CD4-positive, alpha-beta T cell treated with Interleukin-4 for 4 hours (primary cell): ENCODE results near the gene GLIS1.

ENCODE experiments used
- DNase-seq: peaks from one replicate; pipeline ENCODE4 v3.0.0-alpha.2; 2020

The GLIS1 gene

GRCh38 chr1:53631622-53632310 lies 107.2 kb downstream of the GLIS1 start:
- DNase-seq, result no peak

- DNase-seq, result no peak
These were observed 109.8 kb downstream of the GLIS1 start for GRCh38 chr1:53629101-53629691.

GRCh38 chr1:53628286-53628955 lies 110.5 kb downstream of the GLIS1 start:
- no peak for DNase-seq

- DNase-seq, result no peak
These were observed 111.3 kb downstream of the GLIS1 start for GRCh38 chr1:53627666-53628065.

- DNase-seq, result no peak
These were observed 111.9 kb downstream of the GLIS1 start for GRCh38 chr1:53627031-53627430.

GRCh38 chr1:53626616-53627015 lies 112.3 kb downstream of the GLIS1 start:
- DNase-seq, result no peak

GRCh38 chr1:53625766-53626520 lies 113.0 kb downstream of the GLIS1 start:
- DNase-seq, result no peak

GRCh38 chr1:53625049-53625448 lies 113.9 kb downstream of the GLIS1 start:
- DNase-seq, result no peak

- no peak for DNase-seq
These were observed 116.4 kb downstream of the GLIS1 start for GRCh38 chr1:53622531-53622930.

GRCh38 chr1:53621144-53621543 lies 117.8 kb downstream of the GLIS1 start:
- no peak for DNase-seq

- no peak for DNase-seq
These were observed 118.7 kb downstream of the GLIS1 start for GRCh38 chr1:53620061-53620855.

GRCh38 chr1:53619367-53620060 lies 119.5 kb downstream of the GLIS1 start:
- DNase-seq, result no peak

GRCh38 chr1:53618500-53619366 lies 120.2 kb downstream of the GLIS1 start:
- no peak for DNase-seq

GRCh38 chr1:53617851-53618499 lies 121.0 kb downstream of the GLIS1 start:
- DNase-seq, result no peak

- no peak for DNase-seq
These were observed 121.6 kb downstream of the GLIS1 start for GRCh38 chr1:53617382-53617781.

- no peak for DNase-seq
These were observed 122.0 kb downstream of the GLIS1 start for GRCh38 chr1:53616927-53617326.

- DNase-seq, result no peak
These were observed 122.5 kb downstream of the GLIS1 start for GRCh38 chr1:53616511-53616910.

- no peak for DNase-seq
These were observed 123.9 kb downstream of the GLIS1 start for GRCh38 chr1:53615101-53615500.

GRCh38 chr1:53614231-53615021 lies 124.5 kb downstream of the GLIS1 start:
- no peak for DNase-seq

GRCh38 chr1:53608676-53609075 lies 130.3 kb downstream of the GLIS1 start:
- DNase-seq, result no peak
